Pancreas (tissue), 10 donors: Measurements from ENCODE around the gene LMOD1. TPM values are rescaled to one million over a fixed set of nuclear protein-coding genes. Genes with fewer than 3 reads are reported as not detected.

Source experiments
- ATAC-seq, 4 donors: fragments of 200-7000 bp; cut with Tn5 transposase; one replicate each; pipeline versions ENCODE4 v1.8.0 to v1.9.1; 2020; ENCODE audit warnings: mild to moderate bottlenecking in 4 of 4, moderate library complexity in 4 of 4
- DNase-seq, 6 donors: peaks; one replicate each; pipeline ENCODE4 v3.0.0-alpha.2; 2020
- FAIRE-seq: peaks from 2 replicates; lab custom pipeline; 2012; peaks lifted over from hg19 to GRCh38; lab: Jason Lieb, UNC
- H3K27ac ChIP-seq, 4 donors: fragments of 200-600 bp; sonication (generic); 1 replicate in 3 of 4; 2 replicates in 1 of 4; pipeline versions ENCODE4 v1.5.0 to v1.8.0; 2020
- H3K27me3 ChIP-seq, 4 donors: fragments of 200-600 bp; one replicate each; pipeline ENCODE4 v1.8.0; 2021
- H3K36me3 ChIP-seq, 3 donors: fragments of 200-600 bp; sonication (generic) in 1 of 3; one replicate each; pipeline versions ENCODE4 v1.5.0 to v1.8.0; 2020 to 2021
- H3K4me1 ChIP-seq, 3 donors: fragments of 200-600 bp; one replicate each; pipeline ENCODE4 v1.8.0; 2021
- H3K4me3 ChIP-seq, 4 donors: fragments of 200-600 bp; sonication (generic) in 2 of 4; one replicate each; pipeline versions ENCODE4 v1.5.0 to v1.8.0; 2020 to 2021
- H3K9me3 ChIP-seq, 4 donors: fragments of 200-600 bp; one replicate each; pipeline ENCODE4 v1.8.0; 2021
- WGBS, 2 donors: extraction: QIAGEN DNeasy Blood & Tissue Kit; methylation state at CpG; one replicate each; pipeline ENCODE4 v1.1.7; 2013; 5-methylcytosine and 5-hydroxymethylcytosine counted together
- intact Hi-C, 3 donors: fragments of 100-400 bp; cut with DNase I; formaldehyde crosslinking; loops; one replicate each; pipeline versions ENCODE4 v1.11.1 to v1.14.2; 2022
- polyA plus RNA-seq, 2 donors: library from polyadenylated mRNA; stranded (reverse); fragments of 200-250 nt; gene quantifications; one replicate each; pipeline ENCODE4 v1.2.3, GENCODE V29; 2013
- total RNA-seq, 6 donors: library from RNA; stranded (reverse); fragmentation: NEBNext Ultra II Directional in 4 of 6; extraction: Animal tissue kit (Norgen Biotek cat#: 25700) in 4 of 6; gene quantifications; one replicate each; pipeline versions ENCODE4 v1.2.1 to v1.2.4, GENCODE V29; 2021 to 2023
- TF ChIP-seq, protein P1 (sequence below), 4 donors: fragments of 200-600 bp; sonication (generic) in 3 of 4; IDR thresholded peaks; one replicate each; pipeline versions ENCODE4 v1.5.0 to v1.8.0; 2021; ENCODE audit warnings: antibody characterized with exemption in 4 of 4
- donor health status: healthy with polysubstance abuse.
- donor health status: DM: no; HTN: no; CAD: no; lungs with moderate emphysema.
- donor health status: DM: no; HTN: no; CAD: no.
- donor health status: control.
- donor health status: control.
- donor health status: Bipolar disorder and iron deficiency.
- donor health status: DM: yes; HTN: yes; CAD: no.
- donor health status: DM: no; HTN: no; CAD: no.
- donor health status: DM: no; HTN: no; CAD: no.
- donor health status: DM: yes; HTN: yes; CAD: no.

The LMOD1 gene
- total and polyA plus RNA-seq, 8 donors, result 0.67 to 13.6 (median 2.1) TPM

DNA sequence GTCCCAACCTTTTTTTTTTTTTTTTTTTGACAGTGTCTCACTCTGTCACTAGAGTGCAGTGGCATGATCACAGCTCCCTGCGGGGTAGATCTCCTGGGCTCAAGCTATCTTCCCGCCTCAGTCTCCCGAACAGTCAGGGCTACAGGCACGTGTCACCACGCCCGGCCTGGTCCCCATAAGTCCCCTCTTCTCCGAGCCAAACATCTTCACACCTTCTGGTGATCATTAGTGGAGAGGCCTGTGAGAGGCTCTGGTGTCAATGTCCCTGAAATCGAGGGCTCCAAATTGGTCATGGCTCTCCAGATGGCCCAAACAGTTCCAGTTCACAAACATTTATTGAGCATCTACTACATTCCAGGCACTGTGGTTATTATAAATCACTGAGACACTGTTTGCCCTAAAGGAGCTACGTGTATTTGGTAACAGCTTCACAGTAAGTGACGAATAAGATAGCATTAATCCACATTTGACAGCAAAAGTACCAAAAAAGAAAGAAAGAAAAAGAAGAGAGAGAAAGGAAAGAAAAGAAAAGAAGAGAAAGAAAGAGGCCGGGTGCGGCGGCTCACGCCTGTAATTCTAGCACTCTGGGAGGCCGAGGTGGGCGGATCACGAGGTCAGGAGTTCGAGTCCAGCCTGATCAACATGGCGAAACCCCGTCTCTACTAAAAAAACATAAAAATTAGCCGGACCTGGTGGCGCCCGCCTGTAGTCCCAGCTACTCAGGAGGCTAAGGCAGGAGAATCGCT lies 8.1 kb upstream of the LMOD1 start:
- intact Hi-C loops, result no loop called here
- ATAC-seq (peak; percentile 2 to 11 (median 8)), DNase-seq (no peak), FAIRE-seq (no peak)
- H3K4me3 ChIP-seq, result peak overlapping the region; percentile 69 to 85 (median 78)
- peaks cover 2 to 14% (median 10%) of the 10 kb centered on the region in 3 donors for H3K36me3 ChIP-seq
- TF ChIP-seq, protein P1, sequence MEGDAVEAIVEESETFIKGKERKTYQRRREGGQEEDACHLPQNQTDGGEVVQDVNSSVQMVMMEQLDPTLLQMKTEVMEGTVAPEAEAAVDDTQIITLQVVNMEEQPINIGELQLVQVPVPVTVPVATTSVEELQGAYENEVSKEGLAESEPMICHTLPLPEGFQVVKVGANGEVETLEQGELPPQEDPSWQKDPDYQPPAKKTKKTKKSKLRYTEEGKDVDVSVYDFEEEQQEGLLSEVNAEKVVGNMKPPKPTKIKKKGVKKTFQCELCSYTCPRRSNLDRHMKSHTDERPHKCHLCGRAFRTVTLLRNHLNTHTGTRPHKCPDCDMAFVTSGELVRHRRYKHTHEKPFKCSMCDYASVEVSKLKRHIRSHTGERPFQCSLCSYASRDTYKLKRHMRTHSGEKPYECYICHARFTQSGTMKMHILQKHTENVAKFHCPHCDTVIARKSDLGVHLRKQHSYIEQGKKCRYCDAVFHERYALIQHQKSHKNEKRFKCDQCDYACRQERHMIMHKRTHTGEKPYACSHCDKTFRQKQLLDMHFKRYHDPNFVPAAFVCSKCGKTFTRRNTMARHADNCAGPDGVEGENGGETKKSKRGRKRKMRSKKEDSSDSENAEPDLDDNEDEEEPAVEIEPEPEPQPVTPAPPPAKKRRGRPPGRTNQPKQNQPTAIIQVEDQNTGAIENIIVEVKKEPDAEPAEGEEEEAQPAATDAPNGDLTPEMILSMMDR (IDR thresholded peaks at IDR 0.05), result no peak
- no peaks in the 10 kb centered on the region for H3K9me3 ChIP-seq
- H3K27me3 ChIP-seq, result no peaks in the 10 kb centered on the region
- 57% methylated on average over 24 of the region's 24 CpGs for WGBS, 2 donors
- peak overlapping the region; percentile 66 to 90 (median 78) for H3K27ac ChIP-seq
- H3K4me1 ChIP-seq, result peaks cover 0 to 12% (median 11%) of the 10 kb centered on the region in 3 donors

DNA sequence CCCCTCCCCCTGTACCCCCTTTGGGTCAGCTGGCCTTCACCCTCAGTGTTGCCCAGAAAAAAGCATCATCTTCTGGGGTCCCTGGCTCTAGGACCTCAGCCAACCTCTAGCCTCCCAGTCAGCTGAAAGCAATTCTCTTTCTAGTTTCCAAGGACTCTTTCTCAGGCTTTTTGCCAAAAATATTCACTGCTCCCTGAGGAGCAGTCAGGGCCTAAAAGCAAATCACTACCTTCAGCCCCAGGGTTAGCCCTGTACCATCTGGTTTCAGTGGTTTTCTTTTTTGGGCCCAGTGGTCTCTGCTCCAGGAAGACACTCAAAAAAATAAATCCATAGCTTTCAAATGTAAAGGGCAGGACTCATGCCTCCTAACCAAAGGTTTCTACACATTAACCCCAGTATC lies 3.1 kb upstream of the LMOD1 start:
- Histone ChIP-seq H3K36me3 (no peaks in the 10 kb centered on the region), H3K27ac (no peak overlapping the region), H3K4me1 (no peaks in the 10 kb centered on the region), H3K27me3 (no peaks in the 10 kb centered on the region), H3K9me3 (no peaks in the 10 kb centered on the region), H3K4me3 (no peak overlapping the region)
- TF ChIP-seq, protein P1 (IDR thresholded peaks at IDR 0.05), result no peak
- ATAC-seq (no peak), FAIRE-seq (no peak), DNase-seq (no peak)
- intact Hi-C loops, result no loop called here

DNA sequence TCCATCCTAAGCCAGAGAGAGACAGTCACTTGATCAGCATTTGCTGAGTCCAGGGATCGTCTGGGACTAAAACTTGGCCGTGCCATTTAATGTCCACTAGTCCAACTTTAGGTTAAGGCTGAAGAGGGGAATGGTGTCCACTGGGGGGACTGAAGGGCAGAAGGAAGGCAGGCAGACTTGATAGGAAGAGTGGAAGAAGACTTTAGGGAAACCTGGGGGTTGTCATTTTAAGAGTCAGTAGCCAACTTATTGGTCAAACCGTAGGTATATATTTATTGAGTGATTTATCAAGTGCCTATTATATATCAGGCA lies 1.3 kb upstream of the LMOD1 start:
- H3K36me3 ChIP-seq, result no peaks in the 10 kb centered on the region
- intact Hi-C loops, result no loop called here
- no peak for FAIRE-seq

DNA sequence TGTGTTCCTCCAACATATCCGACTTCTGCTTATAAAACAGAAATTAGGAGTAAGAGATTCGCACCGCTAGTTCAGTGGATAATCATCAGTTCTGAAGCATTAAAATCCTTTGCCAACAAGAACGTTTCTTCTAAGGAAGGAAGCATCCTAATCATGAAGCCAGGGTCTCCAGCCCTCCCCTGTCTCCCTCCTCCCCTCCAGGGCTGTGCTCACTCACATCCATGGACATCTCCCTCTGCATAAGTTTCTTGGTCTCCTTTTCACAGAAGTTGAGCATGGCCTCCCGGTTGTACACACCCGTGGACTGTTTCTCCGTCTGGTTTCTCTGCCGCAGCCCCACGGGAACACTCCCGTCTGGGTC lies 505 bp downstream of the LMOD1 start:
- TF ChIP-seq, protein P1 (IDR thresholded peaks at IDR 0.05), result no peak
- WGBS, 2 donors, result 25 to 34% methylated on average over 10 of the region's 10 CpGs
- DNase-seq, result no peak
- ATAC-seq, result peak in 3 of 4 donors; percentile 15 to 20 (median 17)
- Histone ChIP-seq H3K4me1 (no peaks in the 10 kb centered on the region), H3K27me3 (peaks cover 0 to 4% (median 0%) of the 10 kb centered on the region in 4 donors), H3K27ac (no peak overlapping the region), H3K9me3 (no peaks in the 10 kb centered on the region), H3K36me3 (no peaks in the 10 kb centered on the region), H3K4me3 (peak overlapping the region in 2 of 4 donors; percentile 12 to 29)
- intact Hi-C loops, result no loop called here
- no peak for FAIRE-seq

More for the DNA sequence above, 1.3 kb upstream of the LMOD1 start:
- peaks cover 0 to 4% (median 0%) of the 10 kb centered on the region in 4 donors for H3K27me3 ChIP-seq
- H3K4me3 ChIP-seq, result no peak overlapping the region
- ATAC-seq, result no peak
- H3K4me1 ChIP-seq, result no peaks in the 10 kb centered on the region
- no peaks in the 10 kb centered on the region for H3K9me3 ChIP-seq
- 34 to 46% methylated on average over 3 of the region's 3 CpGs for WGBS, 2 donors
- H3K27ac ChIP-seq, result no peak overlapping the region
- no peak for DNase-seq
- TF ChIP-seq, protein P1 (IDR thresholded peaks at IDR 0.05), result no peak

DNA sequence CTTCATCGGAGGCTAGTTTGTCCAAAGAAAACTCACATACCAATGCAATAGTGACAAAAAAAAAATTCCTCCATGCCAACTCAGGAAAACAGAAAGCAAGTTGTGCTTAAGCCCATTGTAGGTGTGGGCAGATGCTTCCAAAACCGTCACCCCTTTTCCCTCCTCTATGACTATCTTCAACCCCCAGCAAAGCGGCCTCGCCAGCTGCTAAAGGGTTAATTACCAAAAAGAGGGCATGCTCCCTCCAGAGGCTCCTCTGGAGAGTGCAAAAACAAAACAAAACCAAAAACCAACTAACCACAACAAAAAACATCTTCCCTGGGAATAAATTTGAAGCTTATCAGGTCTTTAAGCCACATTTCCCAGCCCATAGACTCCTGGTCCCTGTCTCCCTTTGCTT lies 1.2 kb downstream of the LMOD1 start:
- H3K27ac ChIP-seq, result no peak overlapping the region
- ATAC-seq (no peak), FAIRE-seq (no peak), DNase-seq (no peak)
- intact Hi-C loops, result no loop called here
- TF ChIP-seq, protein P1 (IDR thresholded peaks at IDR 0.05), result no peak
- H3K9me3 ChIP-seq, result no peaks in the 10 kb centered on the region
- H3K4me3 ChIP-seq, result peak overlapping the region in 1 of 4 donors; percentile 29
- H3K4me1 ChIP-seq, result no peaks in the 10 kb centered on the region
- H3K27me3 ChIP-seq, result peaks cover 0 to 4% (median 0%) of the 10 kb centered on the region in 4 donors
- no peaks in the 10 kb centered on the region for H3K36me3 ChIP-seq
- whole genome bisulfite sequencing, 2 donors, result 49 to 51% methylated on average over 4 of the region's 4 CpGs
